Neural cell (in vitro differentiated cells): Measurements from ENCODE around the gene CENPI. TPM values are rescaled to one million over a fixed set of nuclear protein-coding genes. Genes with fewer than 3 reads are reported as not detected.

Source experiments
- H2AFZ ChIP-seq: fragments of 200-600, 300-800 bp; sonication (generic), shearing (Covaris generic); 2 replicates; pipeline ENCODE4 v1.6.0; 2014; ENCODE audit warnings: low read depth, mild to moderate bottlenecking, antibody characterized with exemption, low read length, moderate library complexity
- H3F3A ChIP-seq: fragments of 200-600 bp; shearing (Covaris generic); 2 replicates; pipeline ENCODE4 v1.6.1; 2016; ENCODE audit warnings: mild to moderate bottlenecking, moderate library complexity, mixed read lengths, antibody characterized with exemption, low read length; ENCODE audit not compliant: insufficient read depth, poor library complexity, severe bottlenecking
- H3K27ac ChIP-seq: fragments of 200-600, 300-800 bp; sonication (generic), shearing (Covaris generic); 2 replicates; pipeline ENCODE4 v1.5.1; 2014; ENCODE audit warnings: mild to moderate bottlenecking, low read length, moderate library complexity
- H3K27me3 ChIP-seq: fragments of 300-800, 200-600 bp; sonication (generic), shearing (Covaris generic); 2 replicates; pipeline ENCODE4 v1.6.0; 2014; ENCODE audit warnings: mild to moderate bottlenecking, low read depth, low read length, moderate library complexity; ENCODE audit not compliant: insufficient read depth
- H3K36me3 ChIP-seq: fragments of 300-800, 200-600 bp; sonication (generic), shearing (Covaris generic); 2 replicates; pipeline ENCODE4 v1.5.1; 2014; ENCODE audit warnings: mild to moderate bottlenecking, antibody characterized with exemption, low read length, moderate library complexity; ENCODE audit not compliant: insufficient read depth
- H3K4me2 ChIP-seq: fragments of 300-800, 200-600 bp; sonication (generic), shearing (Covaris generic); 2 replicates; pipeline ENCODE4 v1.6.0; 2014; ENCODE audit warnings: mild to moderate bottlenecking, low read length
- H3K4me3 ChIP-seq: fragments of 300-800, 200-600 bp; sonication (generic), shearing (Covaris generic); 2 replicates; pipeline ENCODE4 v1.5.1; 2014; ENCODE audit warnings: mild to moderate bottlenecking, low read length, moderate library complexity
- H3K79me2 ChIP-seq: fragments of 200-600 bp; shearing (Covaris generic); replicated peaks from 2 replicates; pipeline ENCODE4 v1.6.0; 2014; ENCODE audit warnings: mild to moderate bottlenecking, low read length, moderate library complexity; ENCODE audit not compliant: insufficient read depth
- H3K9ac ChIP-seq: fragments of 300-800, 200-600 bp; sonication (generic), shearing (Covaris generic); 2 replicates; pipeline ENCODE4 v1.6.1; 2016; ENCODE audit warnings: mild to moderate bottlenecking, low read length, mixed read lengths
- H3K9me2 ChIP-seq: fragments of 200-600 bp; shearing (Covaris generic); 2 replicates; pipeline ENCODE4 v1.6.1; 2016; ENCODE audit warnings: mild to moderate bottlenecking, low read length, mixed read lengths; ENCODE audit not compliant: insufficient read depth
- H3K9me3 ChIP-seq: fragments of 200-600, 300-800 bp; sonication (generic), shearing (Covaris generic); 2 replicates; pipeline ENCODE4 v1.6.1; 2016; ENCODE audit warnings: mild to moderate bottlenecking, mixed run types, low read length, moderate library complexity, mixed read lengths
- H4K20me1 ChIP-seq: fragments of 200-600 bp; shearing (Covaris generic); 2 replicates; pipeline ENCODE4 v1.6.1; 2016; ENCODE audit warnings: mild to moderate bottlenecking, mixed run types; ENCODE audit not compliant: insufficient read depth
- CTCF ChIP-seq: fragments of 450-650 bp; IDR thresholded peaks from 2 replicates; pipeline ENCODE4 v1.5.1; 2014; ENCODE audit warnings: antibody characterized with exemption, mild to moderate bottlenecking, moderate library complexity; ENCODE audit not compliant: poor library complexity, severe bottlenecking
- EP300 ChIP-seq: fragments of 450-650 bp; conservative IDR thresholded peaks from 2 replicates; pipeline ENCODE4 v1.6.1; 2014; ENCODE audit warnings: antibody characterized with exemption, mild to moderate bottlenecking, moderate library complexity; ENCODE audit not compliant: poor library complexity, severe bottlenecking
- EZH2 ChIP-seq: fragments of 200-600, 300-800 bp; shearing (Covaris generic), sonication (generic); IDR thresholded peaks from 2 replicates; pipeline ENCODE4 v1.6.1; 2014; ENCODE audit warnings: antibody characterized with exemption, low read length, borderline replicate concordance, mild to moderate bottlenecking; ENCODE audit not compliant: insufficient read depth, poor library complexity, severe bottlenecking
- MXI1 ChIP-seq: fragments of 450-650 bp; conservative IDR thresholded peaks from 2 replicates; pipeline ENCODE4 v1.6.1; 2014; ENCODE audit warnings: antibody characterized with exemption, mild to moderate bottlenecking; ENCODE audit not compliant: poor library complexity, severe bottlenecking
- POLR2AphosphoS5 ChIP-seq: IDR thresholded peaks from 2 replicates; pipeline ENCODE4 v1.6.1; 2012
- RAD21 ChIP-seq: fragments of 450-650 bp; conservative IDR thresholded peaks from 2 replicates; pipeline ENCODE4 v1.6.1; 2014; ENCODE audit warnings: antibody characterized with exemption, mild to moderate bottlenecking, moderate library complexity
- REST ChIP-seq: IDR thresholded peaks from 2 replicates; pipeline ENCODE4 v1.6.1; 2012; ENCODE audit warnings: borderline replicate concordance
- SMC3 ChIP-seq: fragments of 450-650 bp; conservative IDR thresholded peaks from 2 replicates; pipeline ENCODE4 v1.6.1; 2014; ENCODE audit warnings: antibody characterized with exemption, mild to moderate bottlenecking, moderate library complexity; ENCODE audit not compliant: poor library complexity
- TAF1 ChIP-seq: IDR thresholded peaks from 2 replicates; pipeline ENCODE4 v1.6.1; 2012; ENCODE audit warnings: low read depth
- polyA minus RNA-seq: library from RNA; depleted of rRNA, polyadenylated mRNA; stranded (reverse); fragments of >200 nt; gene quantifications from 2 replicates; pipeline ENCODE4 v1.2.3, GENCODE V29; 2014
- polyA plus RNA-seq: library from polyadenylated mRNA; depleted of rRNA; stranded (reverse); fragments of >200 nt; gene quantifications from 2 replicates; pipeline ENCODE4 v1.2.3, GENCODE V29; 2014

CENPI gene
- polyA plus RNA-seq (1.7 and 1.8 TPM in 2 replicates), polyA minus RNA-seq (3.7 and 4.4 TPM in 2 replicates)

- no peaks in the 10 kb centered on the region for H3F3A ChIP-seq
- TF ChIP-seq EZH2 (no peak), EP300 (no peak), REST (no peak), TAF1 (no peak), SMC3 (peak; percentile 14), RAD21 (no peak), POLR2AphosphoS5 (peak; percentile 54), CTCF (no peak), MXI1 (peak; percentile 75)
- no peaks in the 10 kb centered on the region for H4K20me1 ChIP-seq
- no peaks in the 10 kb centered on the region for H3K9me3 ChIP-seq
- no peaks in the 10 kb centered on the region for H3K27me3 ChIP-seq
- no peak within 1 kb of the TSS for H2AFZ ChIP-seq
- peak within 1 kb of the TSS; percentile 64 for H3K4me3 ChIP-seq
- H3K4me2 ChIP-seq = peak within 1 kb of the TSS; percentile 51
- H3K9me2 ChIP-seq = no peaks in the 10 kb centered on the region
- no peaks in the 10 kb centered on the region for H3K36me3 ChIP-seq
- H3K27ac ChIP-seq = peak within 1 kb of the TSS; percentile 65
- no peaks in the 10 kb centered on the region for H3K79me2 ChIP-seq
- H3K9ac ChIP-seq = peak within 1 kb of the TSS; percentile 56
These were observed at the start of gene CENPI for GRCh38 chrX:101097546-101098453. TSS of gene CENPI (plus strand) at chrX:101098204. CDS start at chrX:101101071, 2,867 bp downstream.

- Histone ChIP-seq H3F3A (no peaks in the 10 kb centered on the region), H3K4me2 (no peak overlapping the region), H3K36me3 (no peaks in the 10 kb centered on the region), H3K4me3 (peak overlapping the region; percentile 72), H3K9me3 (no peaks in the 10 kb centered on the region), H2AFZ (peak overlapping the region; percentile 27), H4K20me1 (no peaks in the 10 kb centered on the region), H3K27ac (no peak overlapping the region), H3K79me2 (no peaks in the 10 kb centered on the region), H3K9me2 (no peaks in the 10 kb centered on the region), H3K27me3 (no peaks in the 10 kb centered on the region), H3K9ac (peak overlapping the region; percentile 48)
- TF ChIP-seq RAD21 = no peak
These were observed 46.9 kb upstream of the CENPI start for GRCh38 chrX:101051153-101051548.
